GM12892 (cell line): ENCODE data around the gene OS9.

Source experiments
- POLR2A ChIP-seq: IDR thresholded peaks from 2 replicates; pipeline ENCODE4 v1.6.1; 2011; ENCODE audit warnings: low read depth, low read length, control low read depth
- POLR2AphosphoS5 ChIP-seq: IDR thresholded peaks from 2 replicates; pipeline ENCODE4 v1.6.1; 2011; ENCODE audit warnings: low read depth, low read length, control low read depth
- TAF1 ChIP-seq: IDR thresholded peaks from 2 replicates; pipeline ENCODE4 v1.6.1; 2011; ENCODE audit warnings: low read depth, mild to moderate bottlenecking, control low read depth, low read length, borderline replicate concordance

DNA sequence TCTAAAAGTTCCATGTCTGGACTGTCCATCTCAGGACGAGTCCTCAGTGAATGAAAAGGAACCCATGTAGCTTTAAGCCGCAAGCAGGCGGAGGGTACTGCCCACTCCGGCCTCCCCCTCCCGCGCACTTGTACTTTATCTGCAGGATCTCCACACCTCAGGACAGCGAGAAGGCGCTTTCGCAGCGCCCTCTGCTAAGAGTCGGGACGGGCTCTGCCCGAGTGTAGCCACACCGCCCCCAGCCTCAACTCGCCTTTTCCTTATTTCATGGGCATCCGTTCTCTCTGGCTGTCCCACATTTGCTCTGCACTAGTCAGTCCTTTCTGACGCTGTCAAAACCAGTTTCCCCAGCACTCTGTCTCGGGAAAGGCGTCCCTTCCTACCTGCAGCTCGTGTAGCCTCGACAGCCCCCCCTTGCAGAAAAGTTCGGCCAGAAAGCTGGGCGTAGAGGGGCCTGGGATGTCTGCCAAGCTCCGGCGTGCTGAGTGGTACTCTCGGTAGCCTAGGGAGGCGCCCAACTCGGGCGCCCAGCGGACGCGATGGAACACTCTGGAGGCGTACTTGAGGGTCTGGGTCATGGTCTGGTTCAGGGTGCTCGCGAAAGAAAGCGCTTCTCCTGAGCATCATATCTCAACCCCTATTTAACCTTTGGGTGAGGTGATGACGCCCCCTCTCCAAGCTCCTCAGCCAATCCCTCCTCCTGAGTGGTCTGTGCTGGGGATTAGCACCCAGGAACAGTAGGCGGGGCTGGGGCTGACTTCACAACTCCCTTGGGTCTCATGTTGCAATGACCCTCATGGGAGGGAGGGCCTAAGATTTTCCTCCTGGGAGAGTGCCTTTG lies 72.8 kb downstream of the OS9 start, which contains the start of gene CYP27B1:
- TF ChIP-seq POLR2A (no peak), POLR2AphosphoS5 (no peak), TAF1 (no peak)
